NCI-H1048 (cell line): ENCODE results near the gene FGF19.

Source experiments
- DNase-seq: peaks from one replicate; lab custom pipeline; 2025; lab: John Stamatoyannopoulos, UW

FGF19 gene

GRCh38 chr11:69703768-69704507 is at the start of gene FGF19:
FGF19 (minus strand) TSS chr11:69704022; CDS start chr11:69703876, 146 bp downstream.
- no peak for DNase-seq

DNA sequence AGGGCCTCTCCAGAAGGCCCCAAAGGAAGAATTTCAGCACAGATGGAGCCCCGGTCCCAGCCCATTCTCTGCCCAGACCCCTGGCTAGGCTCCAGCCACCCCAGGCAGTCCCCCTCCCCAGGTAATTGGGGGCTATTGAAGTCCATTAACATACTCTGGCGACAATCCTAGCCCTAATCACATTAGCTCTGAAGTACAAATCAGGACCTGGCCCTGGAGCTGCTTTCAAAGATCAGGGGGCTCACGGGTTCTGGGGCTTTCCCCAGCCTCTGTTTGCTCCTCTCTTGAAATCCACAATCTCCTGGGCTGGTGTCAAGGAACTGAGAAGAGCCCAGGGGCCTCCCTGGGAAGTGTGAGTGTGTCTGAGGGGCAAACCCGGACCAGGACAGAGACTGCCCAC is 49.1 kb upstream of the FGF19 start:
- no peak for DNase-seq

DNA sequence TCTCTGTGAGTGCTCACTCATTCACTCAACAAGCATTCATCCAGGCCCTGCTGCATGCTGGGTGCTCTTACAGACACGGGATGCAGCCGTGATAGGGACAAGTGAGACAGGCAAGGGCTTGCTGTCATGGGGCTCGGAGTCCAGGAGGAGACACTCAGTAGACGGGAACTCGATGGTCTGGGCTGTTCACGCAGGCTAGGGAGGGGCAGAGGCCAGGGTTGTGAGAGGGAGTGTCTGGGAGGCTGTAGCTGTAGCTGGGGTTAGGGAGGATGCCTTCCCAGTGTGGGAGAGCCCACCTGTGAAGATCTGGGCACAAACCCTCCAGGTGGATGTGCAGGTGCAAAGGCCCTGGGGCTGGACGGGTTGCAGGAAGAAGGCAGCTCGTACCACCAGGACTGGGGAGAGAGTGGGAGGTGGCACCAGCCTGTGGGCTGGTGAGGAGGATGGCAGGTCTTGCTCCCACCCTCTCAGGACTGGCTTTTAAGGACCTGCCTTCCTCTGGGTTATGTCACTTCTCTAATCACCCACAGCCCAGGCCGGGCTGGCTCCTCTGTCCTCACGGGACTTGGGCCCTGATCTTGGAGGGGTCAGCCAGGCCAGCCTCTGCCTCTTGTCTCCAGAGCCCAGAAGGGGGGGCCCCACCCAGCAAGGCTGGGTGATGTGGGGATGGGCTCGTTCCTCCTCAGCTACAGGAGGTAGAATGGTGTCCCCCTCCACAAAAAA is 47.2 kb upstream of the FGF19 start:
- DNase-seq = no peak

DNA sequence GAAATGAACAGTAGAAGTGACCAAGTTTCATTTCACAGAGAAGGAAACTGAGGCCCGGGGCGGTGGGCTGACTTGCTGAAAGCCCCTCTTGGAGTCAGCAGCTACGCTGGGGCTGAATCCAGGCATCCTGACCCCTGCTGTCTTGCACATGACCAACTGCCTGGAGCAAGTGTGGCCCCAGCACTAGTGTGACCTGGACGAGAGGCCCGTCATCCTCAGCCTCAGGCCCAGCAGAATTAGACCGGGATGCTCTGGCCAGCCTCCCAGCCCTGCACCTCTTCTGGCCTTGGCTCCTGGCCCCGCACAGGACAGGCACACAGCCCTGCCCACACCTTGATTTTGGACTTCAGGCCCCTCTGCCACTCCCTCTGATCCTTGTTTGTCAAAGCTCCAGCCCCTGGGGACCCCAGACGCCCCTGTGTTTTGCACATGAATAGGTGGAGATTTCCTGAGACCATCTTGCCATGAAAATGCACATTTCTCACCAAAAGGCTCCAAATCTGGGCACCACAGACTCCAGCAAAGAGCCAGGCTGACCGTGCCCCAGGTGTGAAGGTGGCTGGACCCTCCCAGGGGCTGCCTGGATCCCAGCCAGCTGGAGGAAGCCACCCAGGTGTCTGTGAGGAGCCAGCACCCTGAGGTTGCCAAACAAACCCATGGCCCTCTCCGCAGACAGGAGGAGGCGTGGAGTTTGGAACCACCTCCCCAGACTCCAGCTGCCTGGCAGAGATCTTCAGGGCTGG is 46.5 kb upstream of the FGF19 start:
- no peak for DNase-seq

DNA sequence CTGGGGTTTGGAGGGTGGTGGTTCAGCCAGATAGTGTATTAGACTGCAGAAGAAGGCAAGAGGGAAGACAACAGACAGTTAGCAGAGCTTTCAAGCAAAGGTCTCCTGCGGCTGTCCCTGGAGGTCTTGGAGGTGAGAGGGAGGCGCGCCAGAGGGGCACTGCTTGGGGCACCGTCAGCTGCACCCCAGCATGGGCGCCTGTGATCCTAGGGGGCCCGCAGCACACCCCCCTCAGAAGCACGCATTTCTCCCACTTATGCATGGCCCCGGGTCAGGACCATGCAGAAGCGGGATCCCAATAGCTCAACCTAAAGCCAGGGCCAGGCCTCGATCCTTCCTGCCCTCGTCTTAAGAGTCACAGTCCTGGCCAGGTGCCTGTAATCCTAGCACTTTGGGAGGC is 44.8 kb upstream of the FGF19 start:
- DNase-seq = no peak

DNA sequence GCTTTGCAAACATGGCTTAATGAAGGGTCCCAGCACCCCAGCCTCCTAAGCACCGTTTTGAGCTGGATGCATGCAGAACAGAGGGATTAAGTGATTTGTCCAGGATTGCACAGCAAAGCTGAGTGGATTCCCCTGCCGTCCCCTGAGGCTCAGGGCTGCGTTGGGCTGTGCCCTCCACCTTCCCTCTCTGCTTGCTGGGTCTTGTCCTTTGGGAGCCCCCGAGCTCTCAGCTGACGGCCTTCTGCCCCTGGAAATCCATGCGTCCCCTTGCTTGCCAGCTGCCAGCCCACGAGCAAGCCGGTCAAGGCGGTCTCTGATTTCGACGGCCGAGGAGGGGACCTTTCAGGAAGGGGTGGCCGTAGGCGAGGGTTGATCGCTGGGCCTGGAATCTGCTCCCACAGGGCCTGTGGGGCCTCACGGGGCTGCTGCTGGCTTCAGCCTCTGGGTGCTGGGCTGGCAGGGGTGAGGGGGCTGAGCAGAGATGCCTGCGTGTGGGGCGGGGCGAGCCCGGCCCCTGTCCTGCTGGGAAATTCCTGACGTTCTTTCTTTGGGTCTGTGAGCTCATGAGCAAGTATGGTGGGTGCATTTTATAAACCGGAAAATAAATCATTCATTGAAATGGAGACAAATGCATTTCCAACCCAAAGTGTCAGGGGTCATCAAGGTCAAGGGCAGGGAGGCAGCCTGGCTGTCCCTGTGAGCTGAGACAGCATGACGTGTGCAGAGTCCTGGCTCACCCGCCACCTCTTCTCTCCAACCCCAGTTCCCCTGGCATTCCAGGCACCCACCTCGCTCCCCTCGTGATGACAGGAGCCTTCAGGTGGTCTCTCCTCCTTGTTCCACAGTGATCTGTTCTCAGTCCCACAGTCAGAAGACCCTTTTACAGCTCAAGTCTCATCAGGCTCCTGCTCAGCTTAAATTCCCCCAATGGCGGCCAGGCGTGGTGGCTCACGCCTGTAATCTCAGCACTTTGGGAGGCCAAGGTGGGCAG is 43.2 kb upstream of the FGF19 start:
- DNase-seq = no peak

DNA sequence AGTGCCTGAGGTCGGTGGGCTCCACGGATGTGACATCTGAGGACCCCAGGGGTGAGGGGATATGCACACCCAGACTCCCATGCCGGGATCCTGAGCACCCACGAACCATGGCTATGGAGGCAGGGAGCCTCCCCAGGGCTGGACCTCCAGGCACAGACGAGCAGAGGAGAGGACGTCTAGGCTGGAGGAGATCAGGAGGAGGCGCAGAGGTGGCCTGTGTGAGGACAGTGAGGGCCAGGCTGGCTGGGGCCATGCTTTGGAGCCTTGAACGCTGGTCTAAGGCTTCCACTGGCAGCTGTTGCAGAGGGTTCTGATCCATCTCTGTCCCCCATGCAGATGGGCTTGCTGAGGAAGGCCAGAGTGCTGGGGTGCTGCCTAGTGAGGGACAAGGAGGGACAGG is 42.3 kb upstream of the FGF19 start:
- DNase-seq = no peak

- no peak for DNase-seq
These were observed 41.4 kb upstream of the FGF19 start for GRCh38 chr11:69745201-69745600.

DNA sequence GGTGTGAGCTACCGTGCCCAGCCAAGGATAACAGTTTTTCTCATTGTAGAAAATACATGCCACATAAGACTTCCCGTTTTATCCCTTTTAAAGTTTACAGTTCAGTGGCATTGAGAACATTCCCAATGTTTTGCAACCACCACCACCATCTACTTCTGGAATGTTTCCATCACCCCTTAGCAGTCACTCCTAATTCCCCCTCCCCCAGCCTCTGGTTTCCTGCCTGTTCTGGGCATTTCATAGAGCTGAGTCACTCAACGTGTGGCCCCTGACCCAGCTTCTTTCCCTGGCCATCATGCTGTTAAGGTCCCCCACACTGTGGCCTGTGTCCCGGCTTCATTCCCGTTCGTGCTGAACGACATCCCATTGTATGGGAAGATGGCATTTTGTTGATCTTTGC is 40.6 kb upstream of the FGF19 start:
- DNase-seq = no peak

- DNase-seq = no peak
These were observed 31.0 kb upstream of the FGF19 start for GRCh38 chr11:69734841-69735240.

DNA sequence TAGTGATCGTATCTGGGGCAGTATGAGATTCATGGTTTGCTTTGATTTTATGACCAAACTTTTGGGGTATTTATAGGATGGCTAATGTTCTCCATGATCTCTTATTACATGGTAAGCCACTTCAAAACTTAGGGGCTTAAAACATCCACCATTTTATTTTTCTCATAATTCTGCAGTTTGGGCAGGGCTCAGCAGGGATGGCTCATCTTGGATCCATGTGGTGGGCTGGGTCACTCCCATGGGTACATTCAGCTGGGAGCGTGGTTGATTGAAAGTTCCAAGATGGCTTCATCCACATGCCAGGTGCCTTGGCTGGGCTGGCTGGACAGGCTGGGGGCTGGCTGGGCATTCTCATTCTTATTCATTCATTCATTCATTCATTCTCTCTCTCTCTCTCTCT is 30.5 kb upstream of the FGF19 start:
- no peak for DNase-seq

- no peak for DNase-seq
These were observed 29.1 kb upstream of the FGF19 start for GRCh38 chr11:69732910-69733309.

DNA sequence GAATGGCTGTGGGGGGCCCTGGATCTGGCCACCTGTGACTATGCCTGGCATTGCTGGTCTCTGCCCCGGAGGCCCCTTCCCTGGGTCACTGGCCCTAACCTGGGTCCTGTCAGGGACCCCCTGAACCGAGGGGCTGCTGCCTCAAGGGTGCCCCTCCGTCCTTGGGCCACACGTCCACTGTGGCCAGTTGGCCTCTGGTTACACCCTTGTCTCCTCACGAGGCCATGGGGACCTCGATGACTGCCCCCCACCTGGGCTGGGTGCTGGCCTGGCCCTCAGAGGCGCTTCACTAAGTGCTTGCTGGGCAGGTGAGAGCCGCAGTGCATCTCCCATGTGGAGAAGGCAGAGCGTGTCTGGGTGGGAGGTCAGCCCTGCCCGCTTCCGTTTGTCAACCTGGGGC is 27.3 kb upstream of the FGF19 start:
- DNase-seq = no peak

GRCh38 chr11:69730500-69730899 is 26.7 kb upstream of the FGF19 start:
- DNase-seq = no peak

DNA sequence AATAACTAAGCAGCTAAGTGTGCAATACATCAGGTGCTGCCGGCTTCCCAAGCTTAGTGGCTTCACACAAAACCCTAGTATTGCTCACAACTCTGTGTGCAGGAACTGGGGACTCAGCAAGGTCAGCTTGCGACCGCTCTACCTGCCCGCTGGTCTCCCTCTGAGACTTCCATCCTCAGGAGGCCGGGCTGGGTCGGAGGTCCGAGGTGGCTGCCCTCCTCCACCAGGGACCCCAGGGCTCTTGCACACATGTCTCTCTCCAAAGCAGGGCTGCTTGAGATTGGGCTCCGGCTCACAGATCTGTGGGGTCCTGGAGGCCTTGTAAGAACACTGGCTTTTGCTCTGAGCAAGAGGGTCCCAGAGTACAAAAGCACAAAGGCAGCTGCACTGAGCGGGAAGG is 25.4 kb upstream of the FGF19 start:
- no peak for DNase-seq

GRCh38 chr11:69727266-69727665 is 23.4 kb upstream of the FGF19 start:
- DNase-seq = no peak

DNA sequence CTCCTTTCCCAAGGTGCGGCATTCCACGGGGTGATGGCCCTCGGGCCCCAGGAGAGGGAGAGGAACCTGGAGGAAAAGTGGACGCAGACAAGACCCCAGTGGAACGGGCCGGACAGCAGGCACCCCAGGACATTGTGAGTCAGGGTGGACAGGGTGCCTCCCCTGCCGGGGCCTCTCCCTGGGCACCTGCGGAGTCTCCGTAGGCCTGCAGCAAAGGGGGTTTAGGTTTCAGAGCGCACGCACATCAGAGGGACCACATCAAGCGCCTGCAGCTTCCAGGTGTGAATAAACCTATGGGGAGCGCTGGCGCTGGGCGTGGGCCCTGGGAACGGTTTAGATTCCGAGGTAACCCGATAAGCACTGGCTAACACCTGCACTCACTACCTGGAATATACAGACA is 22.7 kb upstream of the FGF19 start:
- DNase-seq = no peak

DNA sequence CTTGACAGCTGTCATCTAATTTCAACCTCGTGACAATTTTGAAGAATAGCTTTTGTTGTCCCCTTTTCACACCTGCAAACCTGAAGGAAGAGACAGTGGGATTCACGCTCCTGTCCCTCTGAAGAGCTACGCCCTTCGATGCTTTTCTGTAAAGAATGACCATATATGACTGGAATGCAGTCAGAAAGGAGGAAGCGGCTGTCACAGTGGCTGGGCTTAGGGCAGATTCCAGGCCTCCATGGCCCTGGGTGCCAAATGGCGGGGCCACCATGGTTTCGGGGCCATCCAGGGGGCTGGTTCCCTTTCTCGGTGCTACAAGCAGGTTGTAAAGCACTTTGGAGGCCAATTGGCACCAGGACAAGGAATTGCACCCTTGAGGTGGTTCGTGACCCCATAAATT is 22.2 kb upstream of the FGF19 start:
- DNase-seq = no peak

GRCh38 chr11:69721745-69722144 is 17.9 kb upstream of the FGF19 start:
- no peak for DNase-seq

DNA sequence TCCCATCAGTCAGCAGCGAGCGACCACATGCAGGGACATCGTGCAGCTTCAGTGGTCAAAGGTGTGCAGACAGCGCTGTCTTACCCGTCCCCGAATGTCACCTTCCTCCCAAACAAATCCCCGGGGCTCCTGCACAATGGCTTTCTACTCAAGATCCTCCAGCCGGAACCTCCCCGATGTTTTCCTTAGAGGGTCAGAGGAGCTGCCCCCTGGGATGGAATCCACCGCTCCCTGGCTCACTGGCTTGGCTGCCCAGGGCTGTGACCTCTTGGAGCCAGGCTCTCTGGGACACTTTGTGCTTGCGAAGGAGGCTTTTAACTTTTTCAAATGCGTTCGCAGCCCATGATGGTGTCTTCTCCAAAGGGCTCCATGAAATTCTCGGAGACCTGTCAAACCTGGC is 17.3 kb upstream of the FGF19 start:
- no peak for DNase-seq

GRCh38 chr11:69718912-69719311 is 15.1 kb upstream of the FGF19 start:
- no peak for DNase-seq

GRCh38 chr11:69718147-69718546 is 14.3 kb upstream of the FGF19 start:
- no peak for DNase-seq
